Activated naive CD8-positive, alpha-beta T cell treated with anti-CD3 and anti-CD28 coated beads, Interleukin-2, amount 50 U/mL, for 24 hours (primary cell): ENCODE data around the gene TRIM67.
A peak's percentile ranks its signal among the peaks of the same experiment; 100 is the strongest.
"Not testable (repeated sequence)": the region's sequence is repeated elsewhere in the genome, so short reads cannot be mapped to it uniquely, and the experiment has no call there.

Source experiments
- ATAC-seq: fragments of 150-1000 bp; cut with Tn5 transposase; one replicate; pipeline ENCODE4 v1.10.0; 2021
- DNase-seq: peaks from one replicate; pipeline ENCODE4 v3.0.0; 2021
- H3K27ac Mint-ChIP-seq: one replicate; pipeline ENCODE4 v1.8.0; 2021; ENCODE audit warnings: mild to moderate bottlenecking, mixed read lengths
- H3K27me3 Mint-ChIP-seq: one replicate; pipeline ENCODE4 v1.8.0; 2021; ENCODE audit warnings: mixed read lengths
- H3K36me3 Mint-ChIP-seq: one replicate; pipeline ENCODE4 v1.8.0; 2021; ENCODE audit warnings: low read depth, mixed read lengths
- H3K4me1 Mint-ChIP-seq: one replicate; pipeline ENCODE4 v1.8.0; 2021; ENCODE audit warnings: mixed read lengths
- H3K4me3 Mint-ChIP-seq: one replicate; pipeline ENCODE4 v1.8.0; 2021; ENCODE audit warnings: mild to moderate bottlenecking, moderate library complexity, mixed read lengths
- H3K9me3 Mint-ChIP-seq: one replicate; pipeline ENCODE4 v1.8.0; 2021; ENCODE audit warnings: mixed read lengths

TRIM67 gene

DNA sequence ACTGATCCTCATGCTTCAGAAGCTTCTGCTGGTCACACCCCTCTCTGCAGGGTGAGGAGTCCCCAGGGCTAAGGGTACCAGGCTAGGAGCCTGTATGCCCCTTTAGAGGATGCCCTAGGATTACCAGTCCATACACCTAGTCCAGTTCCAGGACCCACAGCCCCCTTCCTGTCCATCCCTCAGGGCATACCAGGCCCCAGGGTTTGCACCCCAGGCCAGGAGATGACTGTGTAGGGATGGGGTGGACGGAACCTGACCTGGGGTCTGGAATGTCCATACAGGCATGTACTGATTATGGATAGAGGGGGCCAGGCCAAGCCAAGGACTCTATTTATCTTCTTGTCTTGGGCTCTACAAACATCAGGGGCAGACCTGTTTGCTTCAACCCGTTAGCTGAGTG is 34.9 kb downstream of the TRIM67 start:
- H3K4me3 Mint-ChIP-seq: no peak overlapping the region
- ATAC-seq (no peak), DNase-seq (no peak)
- H3K36me3 Mint-ChIP-seq: no peaks in the 10 kb centered on the region
- peaks cover 2% of the 10 kb centered on the region for H3K4me1 Mint-ChIP-seq
- peaks cover 4% of the 10 kb centered on the region for H3K27me3 Mint-ChIP-seq
- no peak overlapping the region for H3K27ac Mint-ChIP-seq
- H3K9me3 Mint-ChIP-seq: no peaks in the 10 kb centered on the region

DNA sequence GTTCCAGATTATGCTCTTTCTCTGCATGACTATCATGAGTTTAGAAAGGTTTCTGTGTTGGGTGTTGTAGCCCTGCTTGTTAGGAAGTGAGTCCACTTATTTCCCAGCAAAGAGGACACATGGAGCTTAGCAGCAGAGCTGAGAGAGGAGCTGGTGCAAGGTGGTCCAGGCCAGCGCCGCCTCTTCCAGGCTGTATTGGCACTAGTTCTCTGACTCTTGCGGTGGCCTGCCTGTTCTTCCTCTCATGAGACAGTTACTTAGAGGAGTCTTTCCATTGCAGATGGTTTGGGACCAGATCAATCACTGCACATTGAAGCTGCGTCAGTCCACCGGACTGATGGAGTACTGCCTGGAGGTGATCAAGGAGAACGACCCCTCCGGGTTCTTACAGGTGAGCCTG is 38.0 kb downstream of the TRIM67 start:
- no peak for DNase-seq
- Mint-ChIP-seq H3K27me3 (peaks cover 2% of the 10 kb centered on the region), H3K36me3 (no peaks in the 10 kb centered on the region), H3K4me1 (peaks cover 3% of the 10 kb centered on the region), H3K27ac (no peak overlapping the region), H3K9me3 (no peaks in the 10 kb centered on the region), H3K4me3 (no peak overlapping the region)
- ATAC-seq: no peak

GRCh38 chr1:231200388-231201031 is 38.7 kb downstream of the TRIM67 start:
- Mint-ChIP-seq H3K4me3 (no peak overlapping the region), H3K27me3 (peaks cover 2% of the 10 kb centered on the region), H3K9me3 (no peaks in the 10 kb centered on the region), H3K27ac (no peak overlapping the region), H3K4me1 (peaks cover 3% of the 10 kb centered on the region), H3K36me3 (no peaks in the 10 kb centered on the region)
- no peak for DNase-seq
- no peak for ATAC-seq

GRCh38 chr1:231201375-231201978 is 39.6 kb downstream of the TRIM67 start:
- Mint-ChIP-seq H3K9me3 (no peaks in the 10 kb centered on the region), H3K4me3 (no peak overlapping the region), H3K27me3 (peaks cover 2% of the 10 kb centered on the region), H3K36me3 (no peaks in the 10 kb centered on the region), H3K27ac (peak overlapping the region; percentile 17), H3K4me1 (peaks cover 3% of the 10 kb centered on the region)
- DNase-seq: no peak
- no peak for ATAC-seq

- no peak for DNase-seq
- peaks cover 2% of the 10 kb centered on the region for H3K27me3 Mint-ChIP-seq
- peak overlapping the region; percentile 17 for H3K27ac Mint-ChIP-seq
- H3K4me1 Mint-ChIP-seq: peaks cover 3% of the 10 kb centered on the region
- H3K36me3 Mint-ChIP-seq: no peaks in the 10 kb centered on the region
- no peak overlapping the region for H3K4me3 Mint-ChIP-seq
- no peaks in the 10 kb centered on the region for H3K9me3 Mint-ChIP-seq
- no peak for ATAC-seq
Measured at GRCh38 chr1:231201979-231202633, 40.2 kb downstream of the TRIM67 start.

GRCh38 chr1:231203259-231204057 is 41.6 kb downstream of the TRIM67 start:
- no peaks in the 10 kb centered on the region for H3K9me3 Mint-ChIP-seq
- ATAC-seq: no peak
- H3K27ac Mint-ChIP-seq: no peak overlapping the region

DNA sequence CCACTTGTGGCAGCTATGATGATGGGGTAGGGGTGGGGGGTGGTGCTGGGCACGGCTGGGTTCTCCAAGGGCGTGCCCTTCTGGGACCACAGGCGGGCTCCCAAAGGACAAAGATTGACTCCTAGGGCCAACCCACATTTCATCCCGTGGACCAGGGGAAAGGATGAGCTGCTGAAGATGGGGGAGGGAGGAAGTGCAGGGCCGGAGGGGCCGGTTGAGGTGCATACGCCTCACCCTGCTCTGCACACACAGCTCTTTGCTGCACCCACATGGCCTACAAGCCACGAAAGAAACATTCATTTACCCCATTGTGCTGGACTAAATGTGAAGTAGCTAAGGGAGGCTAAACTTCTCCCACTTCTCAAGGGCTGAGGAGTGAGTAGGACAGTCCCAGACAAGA is 45.0 kb downstream of the TRIM67 start:
- no peak overlapping the region for H3K4me3 Mint-ChIP-seq
- no peak for DNase-seq
- H3K27ac Mint-ChIP-seq: no peak overlapping the region
- H3K27me3 Mint-ChIP-seq: no peaks in the 10 kb centered on the region
- ATAC-seq: no peak
- H3K4me1 Mint-ChIP-seq: peaks cover 7% of the 10 kb centered on the region
- no peaks in the 10 kb centered on the region for H3K9me3 Mint-ChIP-seq
- H3K36me3 Mint-ChIP-seq: no peaks in the 10 kb centered on the region

More at GRCh38 chr1:231203259-231204057, 41.6 kb downstream of the TRIM67 start:
- Mint-ChIP-seq H3K4me3 (no peak overlapping the region), H3K4me1 (peaks cover 3% of the 10 kb centered on the region), H3K36me3 (no peaks in the 10 kb centered on the region), H3K27me3 (no peaks in the 10 kb centered on the region)
- DNase-seq: no peak

DNA sequence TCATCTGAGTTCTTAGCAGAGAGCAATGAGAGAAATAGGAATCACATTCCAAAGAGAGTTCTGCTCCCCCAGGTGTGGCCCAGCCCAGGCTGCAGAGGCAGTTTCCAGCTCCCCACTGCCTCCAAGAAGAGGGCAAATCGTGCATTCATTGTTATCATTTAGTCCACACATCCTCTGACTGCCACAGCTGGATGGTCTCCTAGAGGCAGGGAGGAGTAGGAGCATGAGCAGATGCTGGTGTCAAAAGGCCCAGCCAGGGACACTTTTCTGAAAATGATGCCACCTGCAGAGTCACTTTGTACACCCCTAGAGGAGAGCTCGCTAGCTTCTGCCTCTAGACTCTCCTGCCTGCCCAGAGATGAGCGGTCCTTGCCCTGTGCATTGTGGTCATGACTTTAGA is 45.6 kb downstream of the TRIM67 start:
- Mint-ChIP-seq H3K27me3 (no peaks in the 10 kb centered on the region), H3K9me3 (no peaks in the 10 kb centered on the region), H3K36me3 (no peaks in the 10 kb centered on the region), H3K27ac (no peak overlapping the region), H3K4me3 (no peak overlapping the region), H3K4me1 (peaks cover 8% of the 10 kb centered on the region)
- ATAC-seq (no peak), DNase-seq (no peak)

DNA sequence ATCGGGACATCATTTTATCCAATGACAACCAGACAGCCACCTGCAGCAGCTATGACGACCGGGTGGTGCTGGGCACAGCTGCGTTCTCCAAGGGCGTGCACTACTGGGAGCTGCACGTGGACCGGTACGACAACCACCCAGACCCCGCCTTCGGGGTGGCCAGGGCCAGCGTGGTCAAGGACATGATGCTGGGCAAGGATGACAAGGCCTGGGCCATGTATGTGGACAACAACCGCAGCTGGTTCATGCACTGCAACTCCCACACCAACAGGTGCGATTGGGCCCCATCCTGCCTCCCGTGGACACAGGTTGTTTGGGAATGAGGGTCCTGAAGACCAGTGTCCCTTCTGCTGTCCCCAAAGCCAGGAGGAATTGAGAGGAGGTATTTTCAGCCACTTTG is 47.1 kb downstream of the TRIM67 start:
- peaks cover 8% of the 10 kb centered on the region for H3K4me1 Mint-ChIP-seq

GRCh38 chr1:231209531-231209930 is 47.7 kb downstream of the TRIM67 start:
- ATAC-seq (no peak), DNase-seq (no peak)
- Mint-ChIP-seq H3K4me1 (peaks cover 8% of the 10 kb centered on the region), H3K9me3 (no peaks in the 10 kb centered on the region), H3K4me3 (no peak overlapping the region), H3K27ac (no peak overlapping the region), H3K27me3 (peaks cover 2% of the 10 kb centered on the region), H3K36me3 (no peaks in the 10 kb centered on the region)

More for the DNA sequence above, 47.1 kb downstream of the TRIM67 start:
- H3K27ac Mint-ChIP-seq: no peak overlapping the region
- no peak overlapping the region for H3K4me3 Mint-ChIP-seq
- DNase-seq (no peak), ATAC-seq (no peak)
- H3K36me3 Mint-ChIP-seq: no peaks in the 10 kb centered on the region
- H3K27me3 Mint-ChIP-seq: peaks cover under 1% of the 10 kb centered on the region
- no peaks in the 10 kb centered on the region for H3K9me3 Mint-ChIP-seq

GRCh38 chr1:231210126-231210525 is 48.3 kb downstream of the TRIM67 start:
- Mint-ChIP-seq H3K9me3 (no peaks in the 10 kb centered on the region), H3K4me3 (no peak overlapping the region), H3K27ac (no peak overlapping the region), H3K4me1 (peaks cover 13% of the 10 kb centered on the region), H3K27me3 (peaks cover 2% of the 10 kb centered on the region), H3K36me3 (no peaks in the 10 kb centered on the region)
- ATAC-seq (no peak), DNase-seq (no peak)

- peak; percentile 94 for DNase-seq
- H3K36me3 Mint-ChIP-seq: no peaks in the 10 kb centered on the region
Measured at GRCh38 chr1:231211005-231211857, 49.4 kb downstream of the TRIM67 start.

GRCh38 chr1:231212301-231212700 is 50.4 kb downstream of the TRIM67 start:
- not testable (repeated sequence) for H3K27ac Mint-ChIP-seq, H3K4me3 Mint-ChIP-seq, H3K27me3 Mint-ChIP-seq, H3K9me3 Mint-ChIP-seq, H3K36me3 Mint-ChIP-seq, DNase-seq, ATAC-seq
- H3K4me1 Mint-ChIP-seq: peaks cover 24% of the 10 kb centered on the region

More at GRCh38 chr1:231211005-231211857, 49.4 kb downstream of the TRIM67 start:
- Mint-ChIP-seq H3K4me1 (peaks cover 24% of the 10 kb centered on the region), H3K27me3 (peaks cover 2% of the 10 kb centered on the region), H3K27ac (peak overlapping the region; percentile 75), H3K4me3 (peak overlapping the region; percentile 79), H3K9me3 (no peaks in the 10 kb centered on the region)
- peak; percentile 87 for ATAC-seq
